Erythroblast (primary cell): ENCODE results near the gene CLCF1.
"Not testable (repeated sequence)": the region's sequence is repeated elsewhere in the genome, so short reads cannot be mapped to it uniquely, and the experiment has no call there.

ENCODE experiments used
- GATA1 ChIP-seq: IDR thresholded peaks from 2 replicates; pipeline ENCODE4 v1.6.1; 2011; ENCODE audit warnings: low read depth, mild to moderate bottlenecking, control low read depth, low read length, moderate library complexity
- POLR2A ChIP-seq: IDR thresholded peaks from 2 replicates; pipeline ENCODE4 v1.6.1; 2011; ENCODE audit warnings: mild to moderate bottlenecking, low read length

GRCh38 chr11:67403085-67403484, 29.7 kb upstream of the CLCF1 start:
- TF ChIP-seq POLR2A, GATA1: not testable (repeated sequence)
